Measurements from ENCODE around the gene ZNF814. TPM values are rescaled to one million over a fixed set of nuclear protein-coding genes. Genes with fewer than 3 reads are reported as not detected.
A peak's percentile ranks its signal among the peaks of the same experiment; 100 is the strongest.

Gene ZNF814
- total RNA-seq, 1 donor from 2014 or later, result 34.7 TPM

GRCh38 chr19:57800696-57801095 lies 88.1 kb downstream of the ZNF814 start:
- Mint-ChIP-seq H3K27ac (ENCODE audit: unreplicated experiment) (peak overlapping the region; percentile 20), H3K4me3 (ENCODE audit: unreplicated experiment) (peak overlapping the region; percentile 16), H3K36me3 (ENCODE audit: low read depth, unreplicated experiment) (peaks cover 14% of the 10 kb centered on the region), H3K27me3 (ENCODE audit: low read depth, unreplicated experiment) (no peaks in the 10 kb centered on the region), H3K9me3 (ENCODE audit: unreplicated experiment) (no peaks in the 10 kb centered on the region), H3K4me1 (ENCODE audit: low read depth, unreplicated experiment) (peaks cover 30% of the 10 kb centered on the region)
- H2AFZ ChIP-seq (ENCODE audit: low read depth, low read length), result no peak overlapping the region
- no peak for FAIRE-seq
- no peak overlapping the region for H3K4me3 ChIP-seq (ENCODE audit: insufficient read depth, low read depth, low read length)
- no peak overlapping the region for H3K4me2 ChIP-seq (ENCODE audit: low read length)
- TF ChIP-seq EZH2 (IDR thresholded peaks at IDR 0.05; ENCODE audit: insufficient read depth, low read length), result no peak
- no peak for TF ChIP-seq CTCF (IDR thresholded peaks at IDR 0.05; ENCODE audit: insufficient read depth, low read depth, low read length)
- H3K9ac ChIP-seq (ENCODE audit: low read length), result no peak overlapping the region
- DNase-seq (ENCODE audit: low read depth), result no peak
- H3K36me3 ChIP-seq (ENCODE audit: insufficient read depth, low read length), result peaks cover 8% of the 10 kb centered on the region
- H3K27ac ChIP-seq (ENCODE audit: low read depth, low read length), result no peak overlapping the region
- no peaks in the 10 kb centered on the region for H3K9me3 ChIP-seq (ENCODE audit: insufficient read depth, low read depth, low read length)
- H3K79me2 ChIP-seq (ENCODE audit: insufficient read depth, low read length), result peaks cover 33% of the 10 kb centered on the region
- H3K27me3 ChIP-seq (ENCODE audit: insufficient read depth, low read length), result no peaks in the 10 kb centered on the region
- peaks cover 11% of the 10 kb centered on the region for H3K4me1 ChIP-seq (ENCODE audit: insufficient read depth, low read length)
- H4K20me1 ChIP-seq (ENCODE audit: insufficient read depth, low read length), result peaks cover 6% of the 10 kb centered on the region

Other genes with a start within 250 kb of the ZNF814 start
- 0.43 and 1.2 TPM in 2 replicates for gene ZSCAN4, start 220.1 kb downstream of the ZNF814 start, total RNA-seq
- 6.1 and 6.5 TPM in 2 replicates for gene ZNF551, start 207.1 kb downstream of the ZNF814 start, total RNA-seq
- gene ZNF154, start 179.8 kb downstream of the ZNF814 start, total RNA-seq, result 12.7 and 13.1 TPM in 2 replicates
- 8.0 and 8.2 TPM in 2 replicates for gene ZNF671, start 161.4 kb downstream of the ZNF814 start, total RNA-seq
- gene ZNF776, start 142.2 kb downstream of the ZNF814 start, total RNA-seq, result 17.4 and 17.5 TPM in 2 replicates
- gene ZNF586, start 119.4 kb downstream of the ZNF814 start, total RNA-seq, result 8.8 and 11.5 TPM in 2 replicates
- gene ZNF552, start 74.1 kb downstream of the ZNF814 start, total RNA-seq, result 7.2 and 9.6 TPM in 2 replicates
- gene ZNF587B, start 58.7 kb downstream of the ZNF814 start, total RNA-seq, result 15.2 and 17.9 TPM in 2 replicates
- 36.7 and 37.4 TPM in 2 replicates for gene ZNF587, start 39.2 kb downstream of the ZNF814 start, total RNA-seq
- 16.2 and 17.2 TPM in 2 replicates for gene ZNF417, start 27.6 kb upstream of the ZNF814 start, total RNA-seq
- 5.5 and 10.4 TPM in 2 replicates for gene ZNF418, start 46.4 kb upstream of the ZNF814 start, total RNA-seq
- 7.1 and 7.3 TPM in 2 replicates for gene ZNF256, start 58.7 kb upstream of the ZNF814 start, total RNA-seq
- 0.66 and 1.5 TPM in 2 replicates for gene C19orf18, start 85.5 kb upstream of the ZNF814 start, total RNA-seq
- gene ZNF606, start 113.8 kb upstream of the ZNF814 start, total RNA-seq, result 13.5 and 14.3 TPM in 2 replicates
- gene ZSCAN1, start 145.0 kb upstream of the ZNF814 start, total RNA-seq, result not detected in 2 replicates
- gene ZNF135, start 170.2 kb upstream of the ZNF814 start, total RNA-seq, result 1.5 and 1.7 TPM in 2 replicates
- 28.6 and 31.8 TPM in 2 replicates for gene ZSCAN18, start 209.2 kb upstream of the ZNF814 start, total RNA-seq